Hematopoietic multipotent progenitor cell treated with erythropoietin and hydrocortisone succinate and interleukin-3 and kit ligand, for 8 days (in vitro differentiated cells): ENCODE results near the gene MRPS35.

Experiments
- DNase-seq: peaks from one replicate; pipeline ENCODE4 v3.0.0-alpha.2; 2015

MRPS35 gene

GRCh38 chr12:27778206-27778605 lies 67.6 kb downstream of the MRPS35 start:
- DNase-seq: no peak

GRCh38 chr12:27779416-27779919 lies 68.8 kb downstream of the MRPS35 start:
- peak; percentile 43 for DNase-seq

- DNase-seq: peak; percentile 61
These were observed 69.4 kb downstream of the MRPS35 start, which contains the start of the genes KLHL42 and MANSC4 for GRCh38 chr12:27779920-27780611. Gene KLHL42 (plus strand): TSS chr12:27780233. CDS start chr12:27780331, 98 bp downstream. Gene MANSC4 (minus strand): TSS chr12:27780236. CDS start chr12:27771276, 8,960 bp downstream.

GRCh38 chr12:27780612-27781408 lies 70.2 kb downstream of the MRPS35 start:
- peak; percentile 28 for DNase-seq

- no peak for DNase-seq
These were observed 71.0 kb downstream of the MRPS35 start for GRCh38 chr12:27781680-27782079.

- DNase-seq: no peak
These were observed 71.8 kb downstream of the MRPS35 start for GRCh38 chr12:27782481-27782880.

GRCh38 chr12:27785882-27786570 lies 75.4 kb downstream of the MRPS35 start:
- DNase-seq: no peak

- no peak for DNase-seq
These were observed 76.9 kb downstream of the MRPS35 start for GRCh38 chr12:27787559-27787958.

- DNase-seq: peak; percentile 30
These were observed 79.5 kb downstream of the MRPS35 start for GRCh38 chr12:27790179-27790578.

GRCh38 chr12:27794818-27795584 lies 84.4 kb downstream of the MRPS35 start:
- no peak for DNase-seq

- DNase-seq: no peak
These were observed 85.5 kb downstream of the MRPS35 start for GRCh38 chr12:27796128-27796527.

- no peak for DNase-seq
These were observed 86.8 kb downstream of the MRPS35 start for GRCh38 chr12:27797301-27798025.

- no peak for DNase-seq
These were observed 90.2 kb downstream of the MRPS35 start for GRCh38 chr12:27800819-27801218.

- no peak for DNase-seq
These were observed 91.0 kb downstream of the MRPS35 start for GRCh38 chr12:27801630-27802029.

GRCh38 chr12:27802511-27802910 lies 91.9 kb downstream of the MRPS35 start:
- no peak for DNase-seq

GRCh38 chr12:27802936-27803335 lies 92.3 kb downstream of the MRPS35 start:
- DNase-seq: no peak

- no peak for DNase-seq
These were observed 94.6 kb downstream of the MRPS35 start for GRCh38 chr12:27805238-27805637.
